CD14-positive monocyte (primary cell): ENCODE results near the gene ARRB2. TPM values are rescaled to one million over a fixed set of nuclear protein-coding genes. Genes with fewer than 3 reads are reported as not detected.
A peak's percentile ranks its signal among the peaks of the same experiment; 100 is the strongest.

Source experiments
- DNase-seq, 3 donors: peaks; one replicate each; pipeline ENCODE4 v3.0.0-alpha.2; 2011 to 2022
- H2AFZ ChIP-seq: 2 replicates; pipeline ENCODE4 v1.6.0; 2012; ENCODE audit warnings: mild to moderate bottlenecking, low read depth, low read length, inconsistent platforms; ENCODE audit not compliant: insufficient read depth, poor library complexity, severe bottlenecking
- H3K27ac ChIP-seq, 2 donors: 1 replicate in 1 of 2; 2 replicates in 1 of 2; pipeline ENCODE4 v1.5.1; 2012 to 2013; ENCODE audit warnings: low read length in 2 of 2, control low read depth in 1 of 2, inconsistent platforms in 1 of 2, low read depth in 1 of 2, mild to moderate bottlenecking in 1 of 2
- H3K27me3 ChIP-seq, 2 donors: one replicate each; pipeline versions ENCODE4 v1.6.0 to v1.6.1; 2011 to 2013; ENCODE audit warnings: low read length in 2 of 2; ENCODE audit not compliant: control insufficient read depth in 2 of 2, insufficient read depth in 2 of 2
- H3K36me3 ChIP-seq, 2 donors: replicated peaks in 1 of 2; 1 replicate in 1 of 2; 2 replicates in 1 of 2; pipeline versions ENCODE4 v1.5.1 to v1.6.1; 2012 to 2013; ENCODE audit warnings: low read length in 2 of 2, control low read depth in 1 of 2, inconsistent platforms in 1 of 2, mild to moderate bottlenecking in 1 of 2; ENCODE audit not compliant: insufficient read depth in 2 of 2, control insufficient read depth in 1 of 2
- H3K4me1 ChIP-seq, 2 donors: 1 replicate in 1 of 2; 2 replicates in 1 of 2; pipeline versions ENCODE4 v1.5.1 to v1.6.1; 2012 to 2013; ENCODE audit warnings: low read length in 2 of 2, control low read depth in 1 of 2, inconsistent platforms in 1 of 2, mild to moderate bottlenecking in 1 of 2, moderate library complexity in 1 of 2; ENCODE audit not compliant: insufficient read depth in 2 of 2, control insufficient read depth in 1 of 2
- H3K4me2 ChIP-seq: replicated peaks from 2 replicates; pipeline ENCODE3; 2012; ENCODE audit warnings: low read length, moderate library complexity, mild to moderate bottlenecking; ENCODE audit not compliant: poor library complexity, severe bottlenecking; ENCODE audit errors: extremely low read depth
- H3K4me3 ChIP-seq, 3 experiments: fragments of 200-600 bp in 1 of 3; sonication (generic) in 1 of 3; replicated peaks in 1 of 3; 1 replicate in 2 of 3; 2 replicates in 1 of 3; pipeline ENCODE4 v1.5.1; 2011 to 2013; ENCODE audit warnings: low read length in 3 of 3, mild to moderate bottlenecking in 3 of 3, control low read depth in 2 of 3, low read depth in 2 of 3, inconsistent platforms in 1 of 3, moderate library complexity in 1 of 3
- H3K79me2 ChIP-seq: 2 replicates; pipeline ENCODE4 v1.6.0; 2012; ENCODE audit warnings: mild to moderate bottlenecking, control low read depth, inconsistent platforms, low read length, moderate library complexity; ENCODE audit not compliant: insufficient read depth
- H3K9ac ChIP-seq: 2 replicates; pipeline ENCODE4 v1.6.0; 2017; ENCODE audit warnings: low read length, mild to moderate bottlenecking; ENCODE audit not compliant: insufficient read depth, poor library complexity, severe bottlenecking
- H3K9me3 ChIP-seq, 2 donors: replicated peaks in 1 of 2; 1 replicate in 1 of 2; 2 replicates in 1 of 2; pipeline versions ENCODE4 v1.5.1 to v1.6.1; 2012 to 2013; ENCODE audit warnings: low read length in 2 of 2, control low read depth in 1 of 2; ENCODE audit not compliant: control insufficient read depth in 1 of 2, insufficient read depth in 1 of 2
- H4K20me1 ChIP-seq: 2 replicates; pipeline ENCODE4 v1.6.0; 2012; ENCODE audit warnings: mild to moderate bottlenecking, low read length, control low read depth, moderate library complexity; ENCODE audit not compliant: insufficient read depth
- H3K27ac Mint-ChIP-seq, 7 donors: one replicate each; pipeline ENCODE4 v1.8.0; 2020; ENCODE audit warnings: mild to moderate bottlenecking in 7 of 7, mixed read lengths in 7 of 7, moderate library complexity in 6 of 7, inconsistent platforms in 2 of 7
- H3K27me3 Mint-ChIP-seq, 3 donors: one replicate each; pipeline ENCODE4 v1.8.0; 2021 to 2022; ENCODE audit warnings: low read depth in 3 of 3, mild to moderate bottlenecking in 3 of 3, mixed read lengths in 3 of 3, moderate library complexity in 3 of 3, inconsistent platforms in 1 of 3
- H3K36me3 Mint-ChIP-seq, 2 donors: one replicate each; pipeline ENCODE4 v1.8.0; 2020; ENCODE audit warnings: mixed read lengths in 2 of 2, inconsistent platforms in 1 of 2, mild to moderate bottlenecking in 1 of 2
- H3K4me1 Mint-ChIP-seq: one replicate; pipeline ENCODE4 v1.8.0; 2020; ENCODE audit warnings: mild to moderate bottlenecking, mixed read lengths
- H3K4me3 Mint-ChIP-seq, 2 donors: one replicate each; pipeline ENCODE4 v1.8.0; 2020; ENCODE audit warnings: mild to moderate bottlenecking in 2 of 2, mixed read lengths in 2 of 2, moderate library complexity in 1 of 2
- H3K9me3 Mint-ChIP-seq, 7 donors: one replicate each; pipeline ENCODE4 v1.8.0; 2020 to 2022; ENCODE audit warnings: mixed read lengths in 7 of 7, mild to moderate bottlenecking in 6 of 7, moderate library complexity in 6 of 7, inconsistent platforms in 2 of 7
- CTCF ChIP-seq: fragments of 200-600 bp; IDR thresholded peaks from one replicate; pipeline ENCODE4 v1.8.0; 2022; ENCODE audit warnings: antibody characterized with exemption, mild to moderate bottlenecking
- WGBS: methylation state at CpG from one replicate; pipeline ENCODE4 v1.1.5; 2013; ENCODE audit warnings: missing lambda C conversion rate; ENCODE audit not compliant: insufficient coverage; 5-methylcytosine and 5-hydroxymethylcytosine counted together
- intact Hi-C, 2 donors: fragments of 100-400 bp; cut with micrococcal nuclease; formaldehyde crosslinking; loops; one replicate each; pipeline versions ENCODE4 v1.15.0 to v1.15.1; 2023
- polyA plus RNA-seq, 3 donors: library from polyadenylated mRNA; depleted of rRNA in 1 of 3; unstranded in 2 of 3; stranded (reverse) in 1 of 3; fragments of 300-500 nt in 2 of 3; fragments of >200 nt in 1 of 3; fragmentation: Illumina TruSeq in 2 of 3; gene quantifications; 1 replicate in 2 of 3; 2 replicates in 1 of 3; pipeline ENCODE4 v1.2.3, GENCODE V29; 2012 to 2021

ARRB2 gene
- polyA plus RNA-seq, 3 donors, result 134 to 760 (median 150) TPM

GRCh38 chr17:4673169-4673568, 37.3 kb upstream of the ARRB2 start:
- Histone ChIP-seq H3K4me1 (no peaks in the 10 kb centered on the region), H4K20me1 (no peaks in the 10 kb centered on the region), H3K79me2 (no peaks in the 10 kb centered on the region), H3K4me2 (no peak overlapping the region), H3K36me3 (peaks cover 61 to 75% of the 10 kb centered on the region in 2 donors), H3K9ac (no peak overlapping the region), H3K27me3 (no peaks in the 10 kb centered on the region), H3K9me3 (no peaks in the 10 kb centered on the region), H2AFZ (no peak overlapping the region), H3K4me3 (no peak overlapping the region), H3K27ac (no peak overlapping the region)
- intact Hi-C loops, result no loop called here
- Mint-ChIP-seq H3K4me1 (no peaks in the 10 kb centered on the region), H3K36me3 (peaks cover 65 to 76% of the 10 kb centered on the region in 2 donors), H3K27ac (peak overlapping the region in 1 of 7 donors; percentile 43), H3K27me3 (peaks cover 0 to 2% (median 0%) of the 10 kb centered on the region in 3 donors), H3K9me3 (no peaks in the 10 kb centered on the region), H3K4me3 (no peak overlapping the region)
- 93% methylated on average over 11 of the region's 11 CpGs for WGBS
- DNase-seq, result no peak
- TF ChIP-seq CTCF, result no peak

- no peak for TF ChIP-seq CTCF
- Histone ChIP-seq H3K9me3 (no peaks in the 10 kb centered on the region), H3K9ac (no peak overlapping the region), H4K20me1 (no peaks in the 10 kb centered on the region), H3K27me3 (no peaks in the 10 kb centered on the region), H3K36me3 (peaks cover 64 to 84% of the 10 kb centered on the region in 2 donors), H3K4me3 (no peak overlapping the region), H3K4me2 (no peak overlapping the region), H3K79me2 (no peaks in the 10 kb centered on the region), H2AFZ (no peak overlapping the region), H3K4me1 (no peaks in the 10 kb centered on the region), H3K27ac (no peak overlapping the region)
- Mint-ChIP-seq H3K9me3 (no peaks in the 10 kb centered on the region), H3K36me3 (peaks cover 73 to 83% of the 10 kb centered on the region in 2 donors), H3K27me3 (peaks cover 0 to 2% (median 0%) of the 10 kb centered on the region in 3 donors), H3K27ac (peak overlapping the region in 1 of 7 donors; percentile 77), H3K4me1 (no peaks in the 10 kb centered on the region), H3K4me3 (no peak overlapping the region)
- DNase-seq, result no peak
- WGBS, result 98% methylated on average over 21 of the region's 27 CpGs
- intact Hi-C loops, result no loop called here
Measured at GRCh38 chr17:4673986-4674684, 36.3 kb upstream of the ARRB2 start.
